ENCODE measurements around the gene ACTRT2.

ACTRT2 gene

DNA sequence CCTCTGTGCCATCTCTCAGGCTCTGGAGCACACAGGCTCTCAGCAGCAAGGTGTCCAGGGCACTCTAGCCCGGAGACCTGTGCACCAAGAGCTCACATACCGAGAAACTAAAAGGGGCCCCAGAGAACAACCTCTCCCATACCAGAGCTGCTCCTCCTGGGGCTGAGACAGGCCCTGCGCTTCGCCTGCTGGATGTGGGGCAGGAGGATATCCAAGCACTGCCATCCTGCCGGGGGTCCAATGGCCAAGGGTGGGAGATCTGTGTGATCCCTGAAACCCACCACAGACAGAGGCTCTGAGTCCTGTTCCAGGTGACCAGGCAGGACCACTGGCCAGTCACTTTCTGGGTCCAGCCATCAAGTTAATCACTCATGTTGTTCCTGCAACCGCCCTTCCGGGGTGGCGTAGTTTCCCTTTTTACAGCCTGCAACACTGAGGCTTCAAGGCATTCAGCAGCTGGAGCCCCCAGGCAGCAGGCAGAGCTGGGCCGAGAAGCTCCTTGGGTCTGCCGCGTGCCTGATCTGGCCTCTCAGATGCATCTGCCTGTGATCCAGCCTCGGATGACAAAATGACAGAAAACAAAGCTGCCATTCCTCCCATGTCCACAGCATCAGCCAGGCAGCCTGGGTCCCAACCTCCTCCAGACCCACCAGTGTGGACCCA lies 36.7 kb upstream of the ACTRT2 start:
- H3K4me3 ChIP-seq (ENCODE audit: low read depth, low read length), result no peak overlapping the region
- TF ChIP-seq, protein P1, sequence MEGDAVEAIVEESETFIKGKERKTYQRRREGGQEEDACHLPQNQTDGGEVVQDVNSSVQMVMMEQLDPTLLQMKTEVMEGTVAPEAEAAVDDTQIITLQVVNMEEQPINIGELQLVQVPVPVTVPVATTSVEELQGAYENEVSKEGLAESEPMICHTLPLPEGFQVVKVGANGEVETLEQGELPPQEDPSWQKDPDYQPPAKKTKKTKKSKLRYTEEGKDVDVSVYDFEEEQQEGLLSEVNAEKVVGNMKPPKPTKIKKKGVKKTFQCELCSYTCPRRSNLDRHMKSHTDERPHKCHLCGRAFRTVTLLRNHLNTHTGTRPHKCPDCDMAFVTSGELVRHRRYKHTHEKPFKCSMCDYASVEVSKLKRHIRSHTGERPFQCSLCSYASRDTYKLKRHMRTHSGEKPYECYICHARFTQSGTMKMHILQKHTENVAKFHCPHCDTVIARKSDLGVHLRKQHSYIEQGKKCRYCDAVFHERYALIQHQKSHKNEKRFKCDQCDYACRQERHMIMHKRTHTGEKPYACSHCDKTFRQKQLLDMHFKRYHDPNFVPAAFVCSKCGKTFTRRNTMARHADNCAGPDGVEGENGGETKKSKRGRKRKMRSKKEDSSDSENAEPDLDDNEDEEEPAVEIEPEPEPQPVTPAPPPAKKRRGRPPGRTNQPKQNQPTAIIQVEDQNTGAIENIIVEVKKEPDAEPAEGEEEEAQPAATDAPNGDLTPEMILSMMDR (IDR thresholded peaks at IDR 0.05; ENCODE audit: borderline replicate concordance, insufficient read depth, low read depth, low read length), result no peak

DNA sequence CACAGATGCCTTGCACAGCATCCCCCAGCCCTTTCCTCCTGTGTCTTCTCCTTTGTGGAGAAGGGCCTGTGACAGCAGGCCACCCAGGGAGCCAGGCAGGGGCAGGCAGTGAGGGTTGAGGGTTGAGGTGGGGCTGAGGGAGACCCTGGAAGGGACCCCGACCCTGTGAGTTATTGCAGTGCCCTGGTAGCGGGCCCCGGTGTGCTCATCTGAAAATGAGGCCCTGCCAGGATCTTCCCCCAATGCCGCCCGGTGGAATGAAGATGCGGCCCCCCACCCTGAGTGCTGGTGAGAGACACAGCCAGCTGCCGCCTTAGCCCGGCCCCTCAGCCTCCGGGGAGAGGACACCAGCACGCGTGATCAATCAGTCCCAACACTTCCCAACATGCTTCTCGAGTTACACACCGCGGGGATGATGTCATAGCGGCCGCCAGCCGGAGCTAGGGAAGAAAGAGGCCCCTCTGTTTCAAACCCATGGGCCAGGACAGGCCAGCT lies 36.2 kb upstream of the ACTRT2 start:
- TF ChIP-seq, protein P1 (IDR thresholded peaks at IDR 0.05; ENCODE audit: borderline replicate concordance, insufficient read depth, low read depth, low read length), result no peak
- H3K4me3 ChIP-seq (ENCODE audit: low read depth, low read length), result no peak overlapping the region

DNA sequence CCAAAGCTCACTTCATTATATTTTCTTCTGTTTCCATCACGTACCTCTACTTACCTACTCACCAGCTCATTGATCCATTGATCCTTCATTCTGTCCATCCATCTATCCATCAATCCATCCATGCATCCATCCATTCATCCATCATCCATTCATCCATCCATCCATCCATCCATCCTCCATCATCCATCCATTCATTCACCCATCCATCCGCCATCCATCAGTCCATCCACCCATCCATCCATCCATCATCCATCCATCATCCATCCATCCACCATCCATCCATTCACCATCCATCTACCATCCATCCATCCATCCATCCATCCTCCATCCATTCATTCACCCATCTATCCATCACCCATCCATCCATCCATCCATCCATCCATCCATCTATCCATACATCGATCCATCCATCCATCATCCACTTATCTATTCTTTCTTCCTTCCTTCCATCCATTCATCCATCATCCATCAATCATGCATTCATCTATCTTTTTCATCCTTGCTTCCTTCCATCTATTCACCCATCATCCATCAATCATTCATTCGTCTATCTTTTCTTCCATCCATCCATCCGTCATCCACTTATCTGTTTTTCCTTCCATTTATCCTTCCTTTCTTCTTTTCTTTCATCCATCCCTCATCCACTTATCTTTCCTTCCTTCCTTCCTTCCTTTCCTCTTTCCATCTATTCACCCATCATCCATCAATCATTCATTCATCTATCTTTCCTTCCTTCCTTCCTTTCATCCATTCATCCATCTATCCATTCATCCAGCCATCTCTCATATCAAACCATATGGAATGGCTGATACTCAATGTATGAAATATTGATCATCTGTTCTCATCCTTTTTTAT lies 35.3 kb upstream of the ACTRT2 start:
- H3K4me3 ChIP-seq (ENCODE audit: low read depth, low read length), result no peak overlapping the region
- TF ChIP-seq, protein P1 (IDR thresholded peaks at IDR 0.05; ENCODE audit: borderline replicate concordance, insufficient read depth, low read depth, low read length), result no peak

DNA sequence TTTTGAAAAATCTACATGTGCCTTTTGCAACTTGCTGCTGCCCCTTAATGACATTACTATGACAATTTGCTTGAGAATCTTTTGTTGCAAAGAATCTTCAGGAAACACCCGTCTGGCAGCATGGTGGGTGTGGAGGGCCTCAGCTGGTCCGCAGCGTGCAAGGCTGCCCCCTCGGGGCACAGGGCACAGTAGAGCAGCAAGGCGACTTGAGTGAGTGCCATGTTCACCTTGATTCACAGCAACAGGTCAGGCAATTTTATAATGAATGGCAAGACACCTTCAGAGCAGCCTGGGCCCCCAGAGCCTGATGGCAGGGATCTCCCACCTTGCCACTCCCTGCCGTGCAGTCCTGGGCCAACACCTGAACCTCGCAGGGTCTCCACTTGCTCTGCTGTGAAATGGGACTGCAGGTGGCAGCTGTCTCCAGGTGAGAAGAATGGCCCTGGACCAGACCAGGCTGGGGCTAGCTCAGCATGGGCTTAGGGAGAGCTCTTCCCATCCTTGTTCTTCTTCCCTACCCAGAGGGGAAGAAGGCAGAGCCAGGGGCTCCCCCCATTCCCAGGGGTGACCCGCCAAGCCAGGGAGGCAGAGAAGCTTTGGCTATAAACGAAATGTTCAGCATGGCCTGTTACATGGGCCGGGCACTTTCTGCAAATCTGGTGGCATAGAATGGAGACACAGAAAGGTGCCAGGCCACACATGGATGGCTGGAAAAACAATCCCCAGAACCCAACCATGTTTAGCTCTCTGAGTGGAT lies 34.5 kb upstream of the ACTRT2 start:
- TF ChIP-seq, protein P1 (IDR thresholded peaks at IDR 0.05; ENCODE audit: borderline replicate concordance, insufficient read depth, low read depth, low read length), result no peak
- no peak overlapping the region for H3K4me3 ChIP-seq (ENCODE audit: low read depth, low read length)

DNA sequence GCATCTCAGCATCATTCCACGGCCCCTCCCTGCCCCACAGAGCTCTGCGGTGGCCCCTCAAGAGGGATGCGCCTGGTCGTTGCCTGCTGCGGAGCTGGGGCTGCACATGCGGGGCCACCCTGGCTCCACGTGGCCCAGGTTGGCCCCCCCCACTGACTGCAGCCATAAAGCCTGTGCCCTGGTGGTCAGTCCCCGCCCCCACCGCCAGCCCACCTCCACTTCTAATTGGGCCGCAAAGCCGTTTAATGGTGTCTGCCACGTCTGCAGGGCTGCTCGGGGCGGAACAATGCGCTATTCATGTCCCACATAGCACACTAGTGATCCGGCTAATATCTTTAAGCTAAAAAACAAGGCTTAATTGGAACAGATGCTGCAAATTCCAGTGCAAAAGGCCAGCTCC lies 33.5 kb upstream of the ACTRT2 start:
- H3K4me3 ChIP-seq (ENCODE audit: low read depth, low read length), result no peak overlapping the region
- TF ChIP-seq, protein P1 (IDR thresholded peaks at IDR 0.05; ENCODE audit: borderline replicate concordance, insufficient read depth, low read depth, low read length), result no peak

DNA sequence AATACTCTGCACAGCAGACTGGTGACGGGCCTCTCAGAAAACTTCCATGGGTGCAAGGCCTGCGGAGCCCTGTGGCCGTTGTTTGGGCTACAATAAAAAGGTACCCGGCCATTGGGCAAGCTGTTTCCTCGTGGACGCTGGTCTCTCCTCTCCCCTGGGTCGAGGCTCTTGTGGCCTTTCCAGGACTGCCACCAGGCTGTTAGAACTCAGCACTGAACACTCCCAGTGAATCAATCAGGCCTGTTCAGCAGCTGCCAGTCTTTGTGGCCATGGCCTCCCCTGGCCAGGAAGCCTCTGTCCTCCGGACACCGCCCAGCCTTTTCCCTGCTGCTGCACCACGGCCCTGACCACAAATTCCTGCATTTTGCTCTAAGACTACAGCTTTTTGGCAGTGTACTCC lies 33.0 kb upstream of the ACTRT2 start:
- H3K4me3 ChIP-seq (ENCODE audit: low read depth, low read length), result no peak overlapping the region
- TF ChIP-seq, protein P1 (IDR thresholded peaks at IDR 0.05; ENCODE audit: borderline replicate concordance, insufficient read depth, low read depth, low read length), result no peak

All from GM12875 (cell line).